Colonic mucosa (tissue), 4 donors: Measurements from ENCODE around the gene SLC35A4. TPM values are rescaled to one million over a fixed set of nuclear protein-coding genes. Genes with fewer than 3 reads are reported as not detected.

Source experiments
- DNase-seq: peaks from one replicate; pipeline ENCODE4 v3.0.0-alpha.2; 2020
- H3K27ac ChIP-seq: fragments of 200-600 bp; one replicate; pipeline ENCODE4 v1.8.0; 2021
- H3K27me3 ChIP-seq: fragments of 200-600 bp; one replicate; pipeline ENCODE4 v1.8.0; 2021
- H3K36me3 ChIP-seq: fragments of 200-600 bp; one replicate; pipeline ENCODE4 v1.8.0; 2021
- H3K4me1 ChIP-seq: fragments of 200-600 bp; one replicate; pipeline ENCODE4 v1.8.0; 2021; ENCODE audit warnings: mild to moderate bottlenecking
- H3K4me3 ChIP-seq: fragments of 200-600 bp; one replicate; pipeline ENCODE4 v1.8.0; 2021
- H3K9ac ChIP-seq, 2 donors: one replicate each; pipeline ENCODE4 v1.7.0; 2013; ENCODE audit warnings: control low read depth in 2 of 2, low read depth in 2 of 2, low read length in 2 of 2
- H3K9me3 ChIP-seq: fragments of 200-600 bp; one replicate; pipeline ENCODE4 v1.8.0; 2021
- intact Hi-C: fragments of 100-400 bp; cut with DNase I; formaldehyde crosslinking; loops from one replicate; pipeline ENCODE4 v1.14.1; 2022
- total RNA-seq, 2 donors: library from RNA; stranded (reverse); fragmentation: NEBNext Ultra II Directional in 1 of 2; extraction: Animal tissue kit (Norgen Biotek cat#: 25700) in 1 of 2; gene quantifications; one replicate each; pipeline ENCODE4 v1.2.1, GENCODE V29; 2021
- TF ChIP-seq, protein P1 (sequence below): fragments of 200-600 bp; IDR thresholded peaks from one replicate; pipeline ENCODE4 v1.8.0; 2022; ENCODE audit warnings: antibody characterized with exemption, mild to moderate bottlenecking
- donor health status: healthy.
- donor health status: DM: no; HTN: no; CAD: no.
- donor health status: DM: no; HTN: no; CAD: no.

SLC35A4 gene
- total RNA-seq, 2 donors from 2014 or later, result 78.1 to 129 TPM

DNA sequence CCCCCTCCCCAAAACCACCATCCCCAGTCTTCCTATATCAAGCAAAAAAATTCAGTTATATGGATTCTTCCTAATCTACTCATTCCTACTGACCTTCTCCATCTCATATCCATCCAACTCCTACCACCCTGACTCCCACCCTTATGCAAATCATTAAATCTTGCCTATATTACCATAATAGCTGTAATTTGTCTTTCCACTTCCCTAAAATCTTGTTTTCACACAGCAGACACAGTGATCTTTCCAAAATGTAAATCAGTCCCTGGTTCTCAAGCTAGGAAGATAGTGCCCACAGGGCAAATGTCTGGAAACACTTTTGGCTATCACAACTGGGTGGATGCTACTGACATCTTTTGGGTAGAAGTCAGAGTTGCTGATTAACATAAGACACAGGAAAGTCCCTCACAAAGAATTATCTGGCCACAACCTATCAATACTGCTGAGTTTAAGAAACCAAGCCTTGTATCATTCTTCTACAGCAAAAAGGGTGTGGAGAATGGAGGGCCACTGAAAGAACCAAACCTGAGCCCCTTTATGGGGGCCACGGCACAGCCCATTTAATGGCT lies 8.8 kb upstream of the SLC35A4 start:
- peaks cover 12% of the 10 kb centered on the region for H3K36me3 ChIP-seq
- H3K9me3 ChIP-seq, result no peaks in the 10 kb centered on the region
- intact Hi-C loops, result no loop called here
- no peaks in the 10 kb centered on the region for H3K27me3 ChIP-seq
- peak overlapping the region; percentile 71 for H3K4me3 ChIP-seq
- peaks cover 16% of the 10 kb centered on the region for H3K4me1 ChIP-seq
- DNase-seq, result no peak
- TF ChIP-seq, protein P1, sequence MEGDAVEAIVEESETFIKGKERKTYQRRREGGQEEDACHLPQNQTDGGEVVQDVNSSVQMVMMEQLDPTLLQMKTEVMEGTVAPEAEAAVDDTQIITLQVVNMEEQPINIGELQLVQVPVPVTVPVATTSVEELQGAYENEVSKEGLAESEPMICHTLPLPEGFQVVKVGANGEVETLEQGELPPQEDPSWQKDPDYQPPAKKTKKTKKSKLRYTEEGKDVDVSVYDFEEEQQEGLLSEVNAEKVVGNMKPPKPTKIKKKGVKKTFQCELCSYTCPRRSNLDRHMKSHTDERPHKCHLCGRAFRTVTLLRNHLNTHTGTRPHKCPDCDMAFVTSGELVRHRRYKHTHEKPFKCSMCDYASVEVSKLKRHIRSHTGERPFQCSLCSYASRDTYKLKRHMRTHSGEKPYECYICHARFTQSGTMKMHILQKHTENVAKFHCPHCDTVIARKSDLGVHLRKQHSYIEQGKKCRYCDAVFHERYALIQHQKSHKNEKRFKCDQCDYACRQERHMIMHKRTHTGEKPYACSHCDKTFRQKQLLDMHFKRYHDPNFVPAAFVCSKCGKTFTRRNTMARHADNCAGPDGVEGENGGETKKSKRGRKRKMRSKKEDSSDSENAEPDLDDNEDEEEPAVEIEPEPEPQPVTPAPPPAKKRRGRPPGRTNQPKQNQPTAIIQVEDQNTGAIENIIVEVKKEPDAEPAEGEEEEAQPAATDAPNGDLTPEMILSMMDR, result no peak
- H3K27ac ChIP-seq, result no peak overlapping the region
- peak overlapping the region; percentile 4 to 90 for H3K9ac ChIP-seq

DNA sequence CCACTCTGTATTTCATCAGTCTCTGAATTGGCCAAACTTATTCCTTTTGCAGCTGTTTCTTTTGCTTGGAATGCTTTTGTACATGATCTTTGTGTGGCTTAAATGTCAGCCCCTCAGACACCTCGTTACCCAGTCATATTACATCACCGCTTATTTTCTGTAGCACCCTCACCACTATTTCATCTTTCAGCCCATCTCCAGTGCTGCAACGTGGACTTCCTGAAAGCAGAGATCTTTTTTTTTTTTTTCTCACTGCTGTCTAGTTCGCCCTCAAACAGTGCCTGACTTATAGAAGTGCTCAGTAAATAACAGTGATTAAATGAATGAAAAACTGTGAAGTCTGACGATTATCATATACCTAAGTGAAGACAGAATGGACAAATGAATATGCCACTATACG lies 8.2 kb upstream of the SLC35A4 start:
- peaks cover 6% of the 10 kb centered on the region for H3K36me3 ChIP-seq
- no peak for DNase-seq
- peaks cover 16% of the 10 kb centered on the region for H3K4me1 ChIP-seq

DNA sequence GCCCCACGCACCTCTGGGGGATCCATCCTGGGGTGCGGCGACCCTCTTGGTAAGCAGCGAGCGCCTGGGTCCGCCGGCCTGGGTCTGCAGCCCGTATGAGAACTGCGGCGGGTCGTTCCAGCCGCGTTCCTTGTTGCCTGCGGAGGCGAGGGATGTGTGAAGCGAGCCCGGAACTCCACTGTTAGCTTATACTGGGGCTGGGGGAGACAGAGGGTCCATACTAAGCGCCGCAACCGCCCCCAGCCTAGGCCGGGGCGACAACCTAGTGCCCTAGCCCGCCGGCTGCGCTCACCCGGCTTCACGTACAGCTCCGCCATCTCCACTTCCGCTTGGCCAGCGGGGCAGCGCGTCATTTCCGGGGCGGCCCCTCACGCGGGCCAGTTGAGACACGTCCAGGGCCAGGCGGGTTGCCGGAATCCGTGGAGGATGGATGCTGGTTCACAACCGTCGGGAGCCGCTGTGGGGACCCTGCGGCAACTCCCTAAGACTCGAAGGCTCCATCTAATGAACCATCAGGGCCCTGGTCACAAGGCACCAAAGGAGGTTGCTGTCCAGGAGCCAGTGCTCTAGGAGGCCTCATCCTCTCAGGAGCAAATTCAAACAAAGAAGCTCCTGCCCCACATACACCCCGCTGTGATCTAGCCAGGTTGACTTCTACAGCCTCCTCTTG lies 7.4 kb upstream of the SLC35A4 start, which contains the start of gene SRA1:
Gene SRA1 (minus strand): TSS at position 338 of the 670 bp plus-strand sequence. CDS start 21 bp downstream, at position 317.
- Histone ChIP-seq H3K36me3 (no peaks in the 10 kb centered on the region), H3K27ac (peak within 1 kb of the TSS; percentile 75), H3K4me3 (peak within 1 kb of the TSS; percentile 71), H3K9me3 (no peaks in the 10 kb centered on the region), H3K9ac (peak within 1 kb of the TSS; percentile 89 to 90), H3K27me3 (no peaks in the 10 kb centered on the region), H3K4me1 (peaks cover 16% of the 10 kb centered on the region)
- TF ChIP-seq, protein P1, result no peak
- DNase-seq, result peak; percentile 96
- intact Hi-C loops, result no loop called here

More for the DNA sequence above, 8.2 kb upstream of the SLC35A4 start:
- H3K27me3 ChIP-seq, result no peaks in the 10 kb centered on the region
- no peaks in the 10 kb centered on the region for H3K9me3 ChIP-seq
- H3K9ac ChIP-seq, result peak overlapping the region; percentile 89 to 90
- peak overlapping the region; percentile 71 for H3K4me3 ChIP-seq
- intact Hi-C loops, result no loop called here
- no peak overlapping the region for H3K27ac ChIP-seq
- TF ChIP-seq, protein P1, result no peak

DNA sequence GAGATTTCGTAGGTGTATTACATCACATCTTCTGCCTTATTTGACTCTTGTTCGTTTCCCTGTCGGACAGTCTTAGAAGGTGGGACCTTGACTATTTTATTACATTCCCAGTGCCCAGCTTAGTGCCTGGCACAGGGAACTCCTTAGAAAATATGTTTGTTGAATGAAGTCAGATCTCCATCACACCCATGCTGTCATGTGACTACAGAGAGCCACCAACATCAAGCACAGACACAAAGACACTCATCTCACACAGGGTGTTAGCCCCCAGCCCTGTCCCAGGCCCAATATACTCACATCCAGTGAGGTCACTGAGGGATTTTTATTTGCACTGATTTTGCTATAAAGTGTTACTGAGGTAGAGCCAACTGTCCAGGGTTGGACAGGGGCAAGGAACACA lies 6.7 kb upstream of the SLC35A4 start:
- no peaks in the 10 kb centered on the region for H3K27me3 ChIP-seq
- peak overlapping the region in 1 of 2 donors; percentile 90 for H3K9ac ChIP-seq
- DNase-seq, result no peak
- TF ChIP-seq, protein P1, result no peak
- H3K4me1 ChIP-seq, result peaks cover 16% of the 10 kb centered on the region
- H3K36me3 ChIP-seq, result no peaks in the 10 kb centered on the region
- H3K9me3 ChIP-seq, result no peaks in the 10 kb centered on the region
- peak overlapping the region; percentile 75 for H3K27ac ChIP-seq
- no peak overlapping the region for H3K4me3 ChIP-seq
- intact Hi-C loops, result no loop called here

DNA sequence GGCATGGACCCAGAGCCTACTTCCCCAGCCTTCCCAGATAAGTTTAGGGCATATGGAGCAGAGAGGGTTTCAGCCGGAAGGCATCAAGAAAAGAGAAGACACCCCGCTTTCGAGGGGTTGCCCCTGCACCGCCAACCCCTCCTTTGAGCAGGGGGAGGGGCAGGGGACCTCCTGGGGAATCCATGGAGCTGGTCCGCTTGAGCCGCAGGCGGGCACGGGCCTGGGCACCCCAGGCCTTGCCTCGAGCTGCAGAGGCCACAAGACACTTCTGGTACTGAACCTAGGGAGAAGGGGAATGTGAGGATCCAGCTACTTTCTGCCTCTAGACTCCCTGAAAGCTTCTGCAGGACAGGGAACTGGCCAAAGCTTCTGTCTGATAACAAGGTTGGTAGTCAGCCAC lies 6.1 kb upstream of the SLC35A4 start:
- H3K4me1 ChIP-seq, result peaks cover 21% of the 10 kb centered on the region
- intact Hi-C loops, result no loop called here
- no peak overlapping the region for H3K27ac ChIP-seq

More for the DNA sequence above, 6.1 kb upstream of the SLC35A4 start:
- H3K9me3 ChIP-seq, result no peaks in the 10 kb centered on the region
- TF ChIP-seq, protein P1, result no peak
- no peaks in the 10 kb centered on the region for H3K36me3 ChIP-seq
- no peak overlapping the region for H3K9ac ChIP-seq
- H3K4me3 ChIP-seq, result no peak overlapping the region
- no peaks in the 10 kb centered on the region for H3K27me3 ChIP-seq
- DNase-seq, result no peak
